GM23338 (cell line): ENCODE results near the gene OSER1. TPM values are rescaled to one million over a fixed set of nuclear protein-coding genes. Genes with fewer than 3 reads are reported as not detected.

Experiments used
- ATAC-seq: fragments of 200-7000 bp; cut with Tn5 transposase; 3 replicates; pipeline ENCODE4 v1.9.1; 2020
- DNase-seq: peaks from one replicate; pipeline ENCODE4 v3.0.0-alpha.2; 2015; ENCODE audit warnings: low spot score
- H2AFZ ChIP-seq: fragments of 200-600 bp; sonication (generic); 2 replicates; pipeline ENCODE4 v1.8.0; 2016; ENCODE audit warnings: antibody characterized with exemption, mild to moderate bottlenecking, moderate library complexity
- H3F3A ChIP-seq: fragments of 200-600 bp; sonication (generic); replicated peaks from 2 replicates; pipeline ENCODE4 v1.8.0; 2017; ENCODE audit warnings: antibody characterized with exemption, mixed run types, low read depth
- H3K27ac ChIP-seq: fragments of 200-600 bp; sonication (generic); 2 replicates; pipeline ENCODE4 v1.6.1; 2016; ENCODE audit warnings: low read depth
- H3K27me3 ChIP-seq: fragments of 200-600 bp; sonication (generic); 2 replicates; pipeline ENCODE4 v1.8.0; 2016; ENCODE audit warnings: mild to moderate bottlenecking, mixed run types, moderate library complexity; ENCODE audit not compliant: insufficient read depth
- H3K36me3 ChIP-seq: fragments of 200-600 bp; sonication (generic); 2 replicates; pipeline ENCODE4 v1.8.0; 2016; ENCODE audit warnings: mild to moderate bottlenecking; ENCODE audit not compliant: insufficient read depth
- H3K4me1 ChIP-seq: fragments of 200-600 bp; sonication (generic); 2 replicates; pipeline ENCODE4 v1.8.0; 2016; ENCODE audit warnings: mild to moderate bottlenecking, moderate library complexity; ENCODE audit not compliant: insufficient read depth
- H3K4me2 ChIP-seq: fragments of 200-600 bp; sonication (generic); 2 replicates; pipeline ENCODE4 v1.7.1; 2017; ENCODE audit warnings: mixed run types
- H3K4me3 ChIP-seq: fragments of 200-600 bp; sonication (generic); 2 replicates; pipeline ENCODE4 v1.6.1; 2016; ENCODE audit warnings: mixed run types
- H3K79me2 ChIP-seq: fragments of 200-600 bp; sonication (generic); replicated peaks from 2 replicates; pipeline ENCODE4 v1.8.0; 2017; ENCODE audit warnings: mild to moderate bottlenecking; ENCODE audit not compliant: insufficient read depth
- H3K9me2 ChIP-seq: fragments of 200-600 bp; sonication (generic); 2 replicates; pipeline ENCODE4 v1.8.0; 2017; ENCODE audit not compliant: insufficient read depth
- H4K20me1 ChIP-seq: fragments of 200-600 bp; sonication (generic); replicated peaks from 2 replicates; pipeline ENCODE4 v1.8.0; 2017; ENCODE audit warnings: mild to moderate bottlenecking; ENCODE audit not compliant: insufficient read depth
- H3K27ac Mint-ChIP-seq: 2 replicates; pipeline ENCODE4 v1.8.0; 2020; ENCODE audit warnings: inconsistent platforms, mild to moderate bottlenecking, moderate library complexity, mixed read lengths
- H3K27me3 Mint-ChIP-seq: 3 replicates; pipeline ENCODE4 v1.8.0; 2022; ENCODE audit warnings: low read depth, mild to moderate bottlenecking, moderate library complexity, mixed read lengths, inconsistent platforms; ENCODE audit not compliant: insufficient read depth, poor library complexity
- H3K36me3 Mint-ChIP-seq: 3 replicates; pipeline ENCODE4 v1.8.0; 2021; ENCODE audit warnings: low read depth, mild to moderate bottlenecking, inconsistent platforms, moderate library complexity, mixed read lengths
- H3K4me1 Mint-ChIP-seq: 3 replicates; pipeline ENCODE4 v1.8.0; 2020; ENCODE audit warnings: mild to moderate bottlenecking, inconsistent platforms, mixed read lengths
- H3K4me3 Mint-ChIP-seq: 3 replicates; pipeline ENCODE4 v1.8.0; 2021; ENCODE audit warnings: moderate library complexity, mild to moderate bottlenecking, inconsistent platforms, mixed read lengths
- H3K9me3 Mint-ChIP-seq: 3 replicates; pipeline ENCODE4 v1.8.0; 2020; ENCODE audit warnings: moderate library complexity, mild to moderate bottlenecking, inconsistent platforms, mixed read lengths
- CREB1 ChIP-seq: fragments of 250-450 bp; sonication (Bioruptor Pico); IDR thresholded peaks from 2 replicates; pipeline ENCODE4 v1.5.0; 2020; ENCODE audit warnings: low read depth, mild to moderate bottlenecking, moderate library complexity
- EZH2 ChIP-seq: fragments of 200-600 bp; sonication (generic); IDR thresholded peaks from one replicate; pipeline ENCODE4 v1.8.0; 2017; ENCODE audit warnings: antibody characterized with exemption, mild to moderate bottlenecking, low read depth; ENCODE audit not compliant: unreplicated experiment
- EZH2phosphoT487 ChIP-seq: fragments of 200-600 bp; sonication (generic); IDR thresholded peaks from one replicate; pipeline ENCODE4 v1.8.1; 2018; ENCODE audit warnings: antibody characterized with exemption; ENCODE audit not compliant: unreplicated experiment
- JUNB ChIP-seq: IDR thresholded peaks from one replicate; pipeline ENCODE4 v1.6.1; 2016; ENCODE audit warnings: antibody characterized with exemption; ENCODE audit not compliant: unreplicated experiment
- NANOG ChIP-seq: IDR thresholded peaks from 2 replicates; pipeline ENCODE4 v1.6.1; 2016; ENCODE audit warnings: antibody characterized with exemption, borderline replicate concordance
- POLR2AphosphoS5 ChIP-seq: IDR thresholded peaks from 2 replicates; pipeline ENCODE4 v1.6.1; 2016; ENCODE audit warnings: antibody characterized with exemption, low read depth
- STAT1 ChIP-seq: IDR thresholded peaks from one replicate; pipeline ENCODE4 v1.6.1; 2016; ENCODE audit warnings: antibody characterized with exemption; ENCODE audit not compliant: unreplicated experiment
- ZNF114 ChIP-seq: fragments of 250-450 bp; sonication (Bioruptor Pico); IDR thresholded peaks from 2 replicates; pipeline ENCODE4 v1.5.0; 2020; ENCODE audit warnings: mild to moderate bottlenecking, moderate library complexity
- ZNF331 ChIP-seq: fragments of 250-450 bp; sonication (Bioruptor Pico); IDR thresholded peaks from 2 replicates; pipeline ENCODE4 v1.5.0; 2020; ENCODE audit warnings: low read depth, mild to moderate bottlenecking, moderate library complexity
- polyA plus RNA-seq: library from polyadenylated mRNA; unstranded; fragments of >200 nt; fragmentation: Nextera tagmentation; extraction: Ambion mirVana; gene quantifications from 2 replicates; pipeline ENCODE4 v1.2.1, GENCODE V29; 2016
- total RNA-seq: library from RNA; depleted of rRNA; stranded (reverse); fragments of >200 nt; shearing (Covaris generic); gene quantifications from 2 replicates; pipeline ENCODE4 v1.2.3, GENCODE V29; 2014
- TF ChIP-seq, protein P1 (sequence below): IDR thresholded peaks from one replicate; pipeline ENCODE4 v1.6.1; 2018; ENCODE audit warnings: antibody characterized with exemption; ENCODE audit not compliant: unreplicated experiment
- TF ChIP-seq, protein P2 (sequence below), 2 experiments: fragments of 200-600 bp in 1 of 2; sonication (generic) in 1 of 2; conservative IDR thresholded peaks; 2 replicates each; pipeline versions ENCODE4 v1.5.1 to v1.6.1; 2016 to 2017; ENCODE audit warnings: antibody characterized with exemption in 2 of 2, low read depth in 2 of 2, mild to moderate bottlenecking in 2 of 2, moderate library complexity in 1 of 2
- TF ChIP-seq, protein P3 (sequence below): IDR thresholded peaks from 2 replicates; pipeline ENCODE4 v1.6.1; 2016; ENCODE audit warnings: antibody characterized with exemption
- TF ChIP-seq, protein P4 (sequence below): fragments of 250-450 bp; sonication (Bioruptor Pico); IDR thresholded peaks from 2 replicates; pipeline ENCODE4 v1.5.0; 2020; ENCODE audit warnings: mild to moderate bottlenecking, moderate library complexity

The OSER1 gene
- total and polyA plus RNA-seq, 2 experiments from 2014 or later = 25.2 to 31.1 TPM

DNA sequence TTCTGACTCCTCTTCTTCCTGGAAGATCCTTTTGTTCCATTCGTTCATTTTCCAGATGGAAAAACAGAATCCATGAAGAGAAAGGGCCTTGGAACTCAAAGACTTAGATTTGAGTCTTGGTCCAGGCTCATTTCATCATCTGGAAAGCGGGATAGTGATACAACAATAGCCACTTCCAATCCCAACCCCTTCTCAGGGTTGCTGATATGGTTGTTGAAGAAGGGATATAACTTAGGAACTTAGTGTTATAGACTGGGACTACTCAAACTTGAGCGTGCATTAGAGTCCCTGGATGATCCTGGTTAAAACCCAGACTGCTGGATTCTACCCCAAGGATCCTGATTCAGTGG, 37.8 kb upstream of the OSER1 start:
- Histone ChIP-seq H3K27ac (no peak overlapping the region), H4K20me1 (peaks cover 5% of the 10 kb centered on the region), H3F3A (no peaks in the 10 kb centered on the region), H3K4me1 (peaks cover 5% of the 10 kb centered on the region), H3K36me3 (no peaks in the 10 kb centered on the region), H3K9me2 (no peaks in the 10 kb centered on the region), H3K4me3 (no peak overlapping the region), H3K79me2 (no peaks in the 10 kb centered on the region), H2AFZ (no peak overlapping the region), H3K4me2 (no peak overlapping the region), H3K27me3 (peaks cover 12% of the 10 kb centered on the region; the same call in 1 of the 2 replicates)
- TF ChIP-seq, protein P1, sequence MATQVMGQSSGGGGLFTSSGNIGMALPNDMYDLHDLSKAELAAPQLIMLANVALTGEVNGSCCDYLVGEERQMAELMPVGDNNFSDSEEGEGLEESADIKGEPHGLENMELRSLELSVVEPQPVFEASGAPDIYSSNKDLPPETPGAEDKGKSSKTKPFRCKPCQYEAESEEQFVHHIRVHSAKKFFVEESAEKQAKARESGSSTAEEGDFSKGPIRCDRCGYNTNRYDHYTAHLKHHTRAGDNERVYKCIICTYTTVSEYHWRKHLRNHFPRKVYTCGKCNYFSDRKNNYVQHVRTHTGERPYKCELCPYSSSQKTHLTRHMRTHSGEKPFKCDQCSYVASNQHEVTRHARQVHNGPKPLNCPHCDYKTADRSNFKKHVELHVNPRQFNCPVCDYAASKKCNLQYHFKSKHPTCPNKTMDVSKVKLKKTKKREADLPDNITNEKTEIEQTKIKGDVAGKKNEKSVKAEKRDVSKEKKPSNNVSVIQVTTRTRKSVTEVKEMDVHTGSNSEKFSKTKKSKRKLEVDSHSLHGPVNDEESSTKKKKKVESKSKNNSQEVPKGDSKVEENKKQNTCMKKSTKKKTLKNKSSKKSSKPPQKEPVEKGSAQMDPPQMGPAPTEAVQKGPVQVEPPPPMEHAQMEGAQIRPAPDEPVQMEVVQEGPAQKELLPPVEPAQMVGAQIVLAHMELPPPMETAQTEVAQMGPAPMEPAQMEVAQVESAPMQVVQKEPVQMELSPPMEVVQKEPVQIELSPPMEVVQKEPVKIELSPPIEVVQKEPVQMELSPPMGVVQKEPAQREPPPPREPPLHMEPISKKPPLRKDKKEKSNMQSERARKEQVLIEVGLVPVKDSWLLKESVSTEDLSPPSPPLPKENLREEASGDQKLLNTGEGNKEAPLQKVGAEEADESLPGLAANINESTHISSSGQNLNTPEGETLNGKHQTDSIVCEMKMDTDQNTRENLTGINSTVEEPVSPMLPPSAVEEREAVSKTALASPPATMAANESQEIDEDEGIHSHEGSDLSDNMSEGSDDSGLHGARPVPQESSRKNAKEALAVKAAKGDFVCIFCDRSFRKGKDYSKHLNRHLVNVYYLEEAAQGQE = no peak
- TF ChIP-seq CREB1 (CRISPR knock-in tag) (no peak), STAT1 (no peak), JUNB (no peak), ZNF331 (CRISPR knock-in tag) (no peak), NANOG (no peak), POLR2AphosphoS5 (no peak), EZH2phosphoT487 (no peak), EZH2 (no peak), ZNF114 (CRISPR knock-in tag) (no peak)
- TF ChIP-seq, protein P2, sequence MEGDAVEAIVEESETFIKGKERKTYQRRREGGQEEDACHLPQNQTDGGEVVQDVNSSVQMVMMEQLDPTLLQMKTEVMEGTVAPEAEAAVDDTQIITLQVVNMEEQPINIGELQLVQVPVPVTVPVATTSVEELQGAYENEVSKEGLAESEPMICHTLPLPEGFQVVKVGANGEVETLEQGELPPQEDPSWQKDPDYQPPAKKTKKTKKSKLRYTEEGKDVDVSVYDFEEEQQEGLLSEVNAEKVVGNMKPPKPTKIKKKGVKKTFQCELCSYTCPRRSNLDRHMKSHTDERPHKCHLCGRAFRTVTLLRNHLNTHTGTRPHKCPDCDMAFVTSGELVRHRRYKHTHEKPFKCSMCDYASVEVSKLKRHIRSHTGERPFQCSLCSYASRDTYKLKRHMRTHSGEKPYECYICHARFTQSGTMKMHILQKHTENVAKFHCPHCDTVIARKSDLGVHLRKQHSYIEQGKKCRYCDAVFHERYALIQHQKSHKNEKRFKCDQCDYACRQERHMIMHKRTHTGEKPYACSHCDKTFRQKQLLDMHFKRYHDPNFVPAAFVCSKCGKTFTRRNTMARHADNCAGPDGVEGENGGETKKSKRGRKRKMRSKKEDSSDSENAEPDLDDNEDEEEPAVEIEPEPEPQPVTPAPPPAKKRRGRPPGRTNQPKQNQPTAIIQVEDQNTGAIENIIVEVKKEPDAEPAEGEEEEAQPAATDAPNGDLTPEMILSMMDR (conservative IDR thresholded peaks at IDR 0.05; ENCODE audit: low read depth in 2 of 2) = no peak
- TF ChIP-seq, protein P3, sequence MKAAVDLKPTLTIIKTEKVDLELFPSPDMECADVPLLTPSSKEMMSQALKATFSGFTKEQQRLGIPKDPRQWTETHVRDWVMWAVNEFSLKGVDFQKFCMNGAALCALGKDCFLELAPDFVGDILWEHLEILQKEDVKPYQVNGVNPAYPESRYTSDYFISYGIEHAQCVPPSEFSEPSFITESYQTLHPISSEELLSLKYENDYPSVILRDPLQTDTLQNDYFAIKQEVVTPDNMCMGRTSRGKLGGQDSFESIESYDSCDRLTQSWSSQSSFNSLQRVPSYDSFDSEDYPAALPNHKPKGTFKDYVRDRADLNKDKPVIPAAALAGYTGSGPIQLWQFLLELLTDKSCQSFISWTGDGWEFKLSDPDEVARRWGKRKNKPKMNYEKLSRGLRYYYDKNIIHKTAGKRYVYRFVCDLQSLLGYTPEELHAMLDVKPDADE = no peak
- TF ChIP-seq, protein P4, sequence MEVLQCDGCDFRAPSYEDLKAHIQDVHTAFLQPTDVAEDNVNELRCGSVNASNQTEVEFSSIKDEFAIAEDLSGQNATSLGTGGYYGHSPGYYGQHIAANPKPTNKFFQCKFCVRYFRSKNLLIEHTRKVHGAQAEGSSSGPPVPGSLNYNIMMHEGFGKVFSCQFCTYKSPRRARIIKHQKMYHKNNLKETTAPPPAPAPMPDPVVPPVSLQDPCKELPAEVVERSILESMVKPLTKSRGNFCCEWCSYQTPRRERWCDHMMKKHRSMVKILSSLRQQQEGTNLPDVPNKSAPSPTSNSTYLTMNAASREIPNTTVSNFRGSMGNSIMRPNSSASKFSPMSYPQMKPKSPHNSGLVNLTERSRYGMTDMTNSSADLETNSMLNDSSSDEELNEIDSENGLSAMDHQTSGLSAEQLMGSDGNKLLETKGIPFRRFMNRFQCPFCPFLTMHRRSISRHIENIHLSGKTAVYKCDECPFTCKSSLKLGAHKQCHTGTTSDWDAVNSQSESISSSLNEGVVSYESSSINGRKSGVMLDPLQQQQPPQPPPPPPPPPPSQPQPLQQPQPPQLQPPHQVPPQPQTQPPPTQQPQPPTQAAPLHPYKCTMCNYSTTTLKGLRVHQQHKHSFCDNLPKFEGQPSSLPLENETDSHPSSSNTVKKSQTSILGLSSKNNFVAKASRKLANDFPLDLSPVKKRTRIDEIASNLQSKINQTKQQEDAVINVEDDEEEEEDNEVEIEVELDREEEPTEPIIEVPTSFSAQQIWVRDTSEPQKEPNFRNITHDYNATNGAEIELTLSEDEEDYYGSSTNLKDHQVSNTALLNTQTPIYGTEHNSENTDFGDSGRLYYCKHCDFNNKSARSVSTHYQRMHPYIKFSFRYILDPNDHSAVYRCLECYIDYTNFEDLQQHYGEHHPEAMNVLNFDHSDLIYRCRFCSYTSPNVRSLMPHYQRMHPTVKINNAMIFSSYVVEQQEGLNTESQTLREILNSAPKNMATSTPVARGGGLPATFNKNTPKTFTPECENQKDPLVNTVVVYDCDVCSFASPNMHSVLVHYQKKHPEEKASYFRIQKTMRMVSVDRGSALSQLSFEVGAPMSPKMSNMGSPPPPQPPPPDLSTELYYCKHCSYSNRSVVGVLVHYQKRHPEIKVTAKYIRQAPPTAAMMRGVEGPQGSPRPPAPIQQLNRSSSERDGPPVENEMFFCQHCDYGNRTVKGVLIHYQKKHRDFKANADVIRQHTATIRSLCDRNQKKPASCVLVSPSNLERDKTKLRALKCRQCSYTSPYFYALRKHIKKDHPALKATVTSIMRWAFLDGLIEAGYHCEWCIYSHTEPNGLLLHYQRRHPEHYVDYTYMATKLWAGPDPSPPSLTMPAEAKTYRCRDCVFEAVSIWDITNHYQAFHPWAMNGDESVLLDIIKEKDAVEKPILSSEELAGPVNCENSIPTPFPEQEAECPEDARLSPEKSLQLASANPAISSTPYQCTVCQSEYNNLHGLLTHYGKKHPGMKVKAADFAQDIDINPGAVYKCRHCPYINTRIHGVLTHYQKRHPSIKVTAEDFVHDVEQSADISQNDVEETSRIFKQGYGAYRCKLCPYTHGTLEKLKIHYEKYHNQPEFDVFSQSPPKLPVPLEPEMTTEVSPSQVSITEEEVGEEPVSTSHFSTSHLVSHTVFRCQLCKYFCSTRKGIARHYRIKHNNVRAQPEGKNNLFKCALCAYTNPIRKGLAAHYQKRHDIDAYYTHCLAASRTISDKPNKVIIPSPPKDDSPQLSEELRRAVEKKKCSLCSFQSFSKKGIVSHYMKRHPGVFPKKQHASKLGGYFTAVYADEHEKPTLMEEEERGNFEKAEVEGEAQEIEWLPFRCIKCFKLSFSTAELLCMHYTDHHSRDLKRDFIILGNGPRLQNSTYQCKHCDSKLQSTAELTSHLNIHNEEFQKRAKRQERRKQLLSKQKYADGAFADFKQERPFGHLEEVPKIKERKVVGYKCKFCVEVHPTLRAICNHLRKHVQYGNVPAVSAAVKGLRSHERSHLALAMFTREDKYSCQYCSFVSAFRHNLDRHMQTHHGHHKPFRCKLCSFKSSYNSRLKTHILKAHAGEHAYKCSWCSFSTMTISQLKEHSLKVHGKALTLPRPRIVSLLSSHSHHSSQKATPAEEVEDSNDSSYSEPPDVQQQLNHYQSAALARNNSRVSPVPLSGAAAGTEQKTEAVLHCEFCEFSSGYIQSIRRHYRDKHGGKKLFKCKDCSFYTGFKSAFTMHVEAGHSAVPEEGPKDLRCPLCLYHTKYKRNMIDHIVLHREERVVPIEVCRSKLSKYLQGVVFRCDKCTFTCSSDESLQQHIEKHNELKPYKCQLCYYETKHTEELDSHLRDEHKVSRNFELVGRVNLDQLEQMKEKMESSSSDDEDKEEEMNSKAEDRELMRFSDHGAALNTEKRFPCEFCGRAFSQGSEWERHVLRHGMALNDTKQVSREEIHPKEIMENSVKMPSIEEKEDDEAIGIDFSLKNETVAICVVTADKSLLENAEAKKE = no peak
- Mint-ChIP-seq H3K27me3 (peaks cover 7% of the 10 kb centered on the region), H3K36me3 (no peaks in the 10 kb centered on the region), H3K4me3 (peak overlapping the region; percentile 83), H3K9me3 (no peaks in the 10 kb centered on the region), H3K27ac (no peak overlapping the region), H3K4me1 (peaks cover 11% of the 10 kb centered on the region)
- ATAC-seq = no peak
- DNase-seq = no peak
